Right ventricle myocardium inferior (tissue), 1 donor: ENCODE data around the gene C19orf25. TPM values are rescaled to one million over a fixed set of nuclear protein-coding genes. Genes with fewer than 3 reads are reported as not detected.

Experiments
- ATAC-seq: fragments of 200-7000 bp; cut with Tn5 transposase; one replicate; pipeline ENCODE4 v1.9.1; 2020; ENCODE audit warnings: mild to moderate bottlenecking, moderate library complexity
- DNase-seq: peaks from one replicate; pipeline ENCODE4 v3.0.0; 2021; ENCODE audit errors: missing footprints
- intact Hi-C: fragments of 100-400 bp; cut with DNase I; formaldehyde crosslinking; loops from one replicate; pipeline ENCODE4 v1.11.0; 2022
- total RNA-seq: library from RNA; stranded (reverse); fragmentation: NEBNext Ultra II Directional; extraction: Animal tissue kit (Norgen Biotek cat#: 25700); gene quantifications from one replicate; pipeline ENCODE4 v1.2.1, GENCODE V29; 2021
- donor health status: DM: no; HTN: yes; CAD: no; lungs with severe emphysema.

The C19orf25 gene
- total RNA-seq, 1 donor from 2014 or later, result 21.5 TPM

GRCh38 chr19:1471010-1471514 is 8.0 kb downstream of the C19orf25 start:
- ATAC-seq, result no peak
- DNase-seq, result peak; percentile 50
- intact Hi-C loops, result no loop called here

GRCh38 chr19:1470305-1471009 is 8.6 kb downstream of the C19orf25 start:
- ATAC-seq, result peak; percentile 39
- DNase-seq, result peak; percentile 74

DNA sequence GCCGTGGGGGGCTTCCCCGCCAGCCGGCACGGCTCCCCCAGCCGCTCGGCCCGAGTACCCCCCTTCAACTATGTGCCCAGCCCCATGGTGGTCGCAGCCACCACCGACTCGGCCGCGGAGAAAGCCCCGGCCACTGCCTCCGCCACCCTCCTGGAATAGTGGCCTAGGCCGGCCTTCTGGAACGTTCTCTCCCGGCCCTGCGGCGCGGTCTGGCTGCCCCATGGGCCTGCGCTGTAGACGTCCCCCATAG is 9.0 kb downstream of the C19orf25 start:
- intact Hi-C loops, result no loop called here
- DNase-seq, result peak; percentile 27
- ATAC-seq, result no peak

More at GRCh38 chr19:1470305-1471009, 8.6 kb downstream of the C19orf25 start:
- intact Hi-C loops, result no loop called here

- ATAC-seq (no peak), DNase-seq (peak; percentile 1)
Measured at GRCh38 chr19:1469255-1470054, 9.6 kb downstream of the C19orf25 start.

GRCh38 chr19:1468821-1469254 is 10.2 kb downstream of the C19orf25 start:
- no peak for ATAC-seq
- peak; percentile 70 for DNase-seq
- intact Hi-C loops, result no loop called here

More at GRCh38 chr19:1469255-1470054, 9.6 kb downstream of the C19orf25 start:
- intact Hi-C loops, result no loop called here

GRCh38 chr19:1468274-1468820 is 10.7 kb downstream of the C19orf25 start:
- ATAC-seq (no peak), DNase-seq (peak; percentile 6)
- intact Hi-C loops, result no loop called here

DNA sequence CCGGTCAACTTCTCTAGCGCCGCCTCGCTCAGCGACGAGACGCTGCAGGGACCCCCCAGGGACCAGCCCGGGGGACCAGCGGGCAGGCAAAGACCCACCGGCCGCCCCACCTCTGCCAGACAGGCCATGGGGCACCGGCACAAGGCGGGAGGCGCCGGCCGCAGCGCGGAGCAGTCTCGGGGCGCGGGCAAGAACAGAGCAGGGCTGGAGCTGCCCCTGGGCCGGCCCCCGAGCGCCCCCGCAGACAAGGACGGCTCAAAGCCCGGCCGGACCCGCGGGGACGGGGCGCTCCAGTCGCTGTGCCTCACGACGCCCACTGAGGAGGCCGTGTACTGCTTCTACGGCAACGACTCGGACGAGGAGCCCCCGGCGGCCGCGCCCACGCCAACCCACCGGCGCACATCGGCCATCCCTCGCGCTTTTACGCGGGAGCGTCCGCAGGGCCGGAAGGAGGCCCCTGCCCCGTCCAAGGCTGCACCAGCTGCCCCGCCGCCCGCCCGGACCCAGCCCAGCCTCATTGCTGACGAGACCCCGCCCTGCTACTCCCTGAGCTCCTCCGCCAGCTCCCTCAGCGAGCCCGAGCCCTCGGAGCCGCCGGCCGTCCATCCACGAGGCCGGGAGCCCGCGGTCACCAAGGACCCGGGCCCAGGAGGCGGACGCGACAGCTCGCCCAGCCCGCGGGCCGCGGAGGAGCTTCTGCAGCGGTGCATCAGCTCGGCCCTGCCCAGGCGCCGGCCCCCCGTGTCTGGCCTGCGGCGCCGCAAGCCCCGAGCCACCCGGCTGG is 11.3 kb downstream of the C19orf25 start:
- intact Hi-C loops, result no loop called here
- DNase-seq (peak; percentile 61), ATAC-seq (no peak)

DNA sequence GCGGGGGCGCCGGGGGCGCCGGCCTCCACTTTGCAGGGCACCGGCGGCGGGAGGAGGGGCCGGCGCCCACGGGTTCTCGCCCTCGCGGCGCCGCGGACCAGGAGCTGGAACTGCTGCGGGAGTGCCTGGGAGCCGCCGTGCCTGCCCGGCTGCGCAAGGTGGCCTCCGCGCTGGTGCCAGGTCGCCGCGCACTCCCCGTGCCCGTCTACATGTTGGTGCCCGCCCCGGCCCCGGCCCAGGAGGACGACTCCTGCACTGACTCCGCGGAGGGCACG is 11.9 kb downstream of the C19orf25 start:
- intact Hi-C loops, result no loop called here
- DNase-seq, result peak; percentile 53

GRCh38 chr19:1466461-1467214 is 12.4 kb downstream of the C19orf25 start:
- intact Hi-C loops, result no loop called here
- no peak for ATAC-seq
- peak; percentile 62 for DNase-seq

More for the DNA sequence above, 11.9 kb downstream of the C19orf25 start:
- no peak for ATAC-seq

- ATAC-seq (no peak), DNase-seq (peak; percentile 27)
- intact Hi-C loops, result no loop called here
Measured at GRCh38 chr19:1466018-1466460, 13.0 kb downstream of the C19orf25 start.

- DNase-seq (peak; percentile 66), ATAC-seq (peak; percentile 29)
- intact Hi-C loops, result no loop called here
Measured at GRCh38 chr19:1465191-1466016, 13.6 kb downstream of the C19orf25 start.

DNA sequence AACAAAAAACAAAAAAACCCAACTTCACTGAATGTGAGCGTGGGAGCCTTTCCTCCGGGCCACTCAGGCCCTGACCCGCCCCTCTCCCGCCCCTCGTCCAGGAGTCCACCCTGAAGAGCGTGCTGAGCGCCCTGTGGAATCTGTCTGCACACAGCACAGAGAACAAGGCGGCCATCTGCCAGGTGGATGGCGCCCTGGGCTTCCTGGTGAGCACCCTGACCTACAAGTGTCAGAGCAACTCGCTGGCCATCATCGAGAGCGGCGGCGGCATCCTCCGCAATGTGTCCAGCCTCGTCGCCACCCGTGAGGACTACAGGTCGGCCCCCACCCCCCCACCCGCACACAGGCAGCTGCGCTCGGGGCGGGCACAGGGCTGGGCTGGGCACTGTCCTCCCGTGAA is 17.2 kb downstream of the C19orf25 start:
- DNase-seq (peak; percentile 48), ATAC-seq (no peak)
- intact Hi-C loops, result no loop called here

DNA sequence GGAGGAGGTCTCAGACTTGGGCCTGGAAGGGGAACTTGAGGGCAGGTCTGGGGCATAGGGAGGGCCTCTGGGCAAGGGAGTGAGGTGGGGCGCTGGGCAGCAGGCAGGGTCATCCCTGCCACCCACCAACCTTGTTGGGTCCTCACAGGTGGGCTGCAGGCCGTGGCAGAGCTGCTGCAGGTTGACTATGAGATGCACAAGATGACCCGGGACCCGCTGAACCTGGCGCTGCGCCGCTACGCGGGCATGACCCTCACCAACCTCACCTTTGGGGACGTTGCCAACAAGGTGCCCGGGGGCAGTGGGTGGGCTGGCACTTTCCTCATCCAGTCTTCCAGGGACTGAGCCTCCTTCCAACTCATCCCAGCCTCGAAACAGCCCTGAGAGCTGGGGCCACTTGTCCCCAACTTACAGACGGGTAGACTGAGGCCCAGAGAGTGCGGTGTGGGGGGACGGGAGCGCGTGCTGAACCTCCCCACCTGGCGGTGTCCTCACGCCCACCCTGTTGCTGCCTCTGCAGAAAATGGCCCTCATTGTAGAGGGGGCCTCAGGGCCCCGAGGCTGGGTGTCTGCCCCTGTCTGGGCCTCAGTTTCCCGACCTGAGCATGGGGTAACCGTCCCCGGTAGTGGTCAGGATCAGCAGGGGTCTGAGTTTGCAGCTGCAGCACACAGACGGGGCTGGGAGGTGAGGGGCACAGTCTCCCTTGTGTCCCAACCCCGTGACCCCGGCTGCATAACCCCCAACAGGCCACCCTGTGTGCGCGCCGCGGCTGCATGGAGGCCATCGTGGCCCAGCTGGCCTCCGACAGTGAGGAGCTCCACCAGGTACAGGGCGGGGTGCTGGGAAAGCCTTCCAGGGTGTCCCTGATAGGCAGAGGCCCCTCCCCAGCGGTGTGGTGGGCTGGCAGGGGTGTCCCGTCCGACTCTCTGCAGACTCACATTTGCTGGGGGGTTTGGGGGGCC is 18.7 kb downstream of the C19orf25 start:
- no peak for ATAC-seq
- DNase-seq, result peak; percentile 37
- intact Hi-C loops, result no loop called here

GRCh38 chr19:1459479-1459878 is 19.5 kb downstream of the C19orf25 start:
- intact Hi-C loops, result no loop called here
- ATAC-seq (no peak), DNase-seq (peak; percentile 42)

GRCh38 chr19:1457892-1458291 is 21.1 kb downstream of the C19orf25 start:
- DNase-seq, result no peak
- intact Hi-C loops, result no loop called here
- ATAC-seq, result no peak

DNA sequence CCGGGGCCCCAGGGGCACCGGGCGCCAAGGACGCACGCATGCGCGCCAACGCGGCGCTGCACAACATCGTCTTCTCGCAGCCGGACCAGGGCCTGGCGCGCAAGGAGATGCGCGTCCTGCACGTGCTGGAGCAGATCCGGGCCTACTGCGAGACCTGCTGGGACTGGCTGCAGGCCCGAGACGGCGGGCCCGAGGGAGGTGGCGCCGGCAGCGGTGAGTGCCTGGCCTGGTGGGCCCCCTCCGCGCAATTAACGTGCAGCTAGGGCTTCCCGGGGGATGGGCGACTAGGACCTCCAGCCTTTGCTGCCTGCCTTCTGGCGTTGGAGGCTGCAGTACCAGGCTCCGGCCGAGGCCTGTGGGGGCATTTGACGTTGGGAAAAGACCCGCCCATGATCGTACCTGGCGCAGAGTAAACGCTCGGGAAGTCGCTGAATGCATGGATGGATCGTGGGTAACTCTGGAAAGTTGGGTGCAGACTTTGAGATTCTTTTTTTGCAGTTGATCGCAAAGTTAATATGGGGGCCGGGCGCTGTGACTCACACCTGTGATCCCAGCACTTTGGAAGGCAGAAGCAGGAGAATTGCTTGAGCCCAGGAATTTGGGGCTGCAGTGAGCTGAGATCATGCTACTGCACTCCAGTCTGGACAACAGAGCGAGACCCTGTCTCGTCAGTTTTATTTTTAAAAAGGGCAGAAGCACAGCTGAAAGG is 21.8 kb downstream of the C19orf25 start:
- intact Hi-C loops, result no loop called here
- DNase-seq, result no peak
- no peak for ATAC-seq
